Subcutaneous adipose tissue (tissue), 4 donors: Measurements from ENCODE around the gene ZNF396. TPM values are rescaled to one million over a fixed set of nuclear protein-coding genes. Genes with fewer than 3 reads are reported as not detected.

Experiments used
- total RNA-seq, 4 donors: library from RNA; depleted of rRNA; stranded (reverse); fragments of >200 nt; gene quantifications; one replicate each; pipeline ENCODE4 v1.1.0, GENCODE V29; 2016
- TF ChIP-seq, protein P1 (sequence below): fragments of 450-650 bp; IDR thresholded peaks from one replicate; pipeline ENCODE4 v1.5.1; 2016; ENCODE audit warnings: low read depth, mild to moderate bottlenecking, control low read depth, antibody characterized with exemption, moderate library complexity

Gene ZNF396
- total RNA-seq, 4 donors from 2014 or later, result 1.5 to 4.2 (median 2.5) TPM

DNA sequence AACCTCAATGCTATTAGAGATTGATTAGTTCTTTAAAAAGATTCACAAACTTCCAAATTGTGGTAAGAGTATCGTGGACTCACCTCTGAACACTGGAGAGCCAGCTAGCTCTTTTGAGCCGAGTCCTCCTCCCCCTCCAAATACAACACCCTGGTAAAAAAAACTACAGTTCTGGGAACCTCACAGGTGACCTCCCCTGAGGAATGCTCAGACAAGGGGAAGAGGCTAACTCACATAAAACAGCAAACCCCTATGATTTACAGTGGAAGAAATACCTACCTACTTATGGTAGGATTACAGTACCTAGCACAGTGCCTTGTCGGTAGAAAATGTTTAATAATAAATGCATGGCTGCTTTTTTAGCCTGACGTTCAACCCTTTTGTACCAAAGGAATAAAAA lies 41.3 kb downstream of the ZNF396 start:
- TF ChIP-seq, protein P1, sequence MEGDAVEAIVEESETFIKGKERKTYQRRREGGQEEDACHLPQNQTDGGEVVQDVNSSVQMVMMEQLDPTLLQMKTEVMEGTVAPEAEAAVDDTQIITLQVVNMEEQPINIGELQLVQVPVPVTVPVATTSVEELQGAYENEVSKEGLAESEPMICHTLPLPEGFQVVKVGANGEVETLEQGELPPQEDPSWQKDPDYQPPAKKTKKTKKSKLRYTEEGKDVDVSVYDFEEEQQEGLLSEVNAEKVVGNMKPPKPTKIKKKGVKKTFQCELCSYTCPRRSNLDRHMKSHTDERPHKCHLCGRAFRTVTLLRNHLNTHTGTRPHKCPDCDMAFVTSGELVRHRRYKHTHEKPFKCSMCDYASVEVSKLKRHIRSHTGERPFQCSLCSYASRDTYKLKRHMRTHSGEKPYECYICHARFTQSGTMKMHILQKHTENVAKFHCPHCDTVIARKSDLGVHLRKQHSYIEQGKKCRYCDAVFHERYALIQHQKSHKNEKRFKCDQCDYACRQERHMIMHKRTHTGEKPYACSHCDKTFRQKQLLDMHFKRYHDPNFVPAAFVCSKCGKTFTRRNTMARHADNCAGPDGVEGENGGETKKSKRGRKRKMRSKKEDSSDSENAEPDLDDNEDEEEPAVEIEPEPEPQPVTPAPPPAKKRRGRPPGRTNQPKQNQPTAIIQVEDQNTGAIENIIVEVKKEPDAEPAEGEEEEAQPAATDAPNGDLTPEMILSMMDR, result no peak

DNA sequence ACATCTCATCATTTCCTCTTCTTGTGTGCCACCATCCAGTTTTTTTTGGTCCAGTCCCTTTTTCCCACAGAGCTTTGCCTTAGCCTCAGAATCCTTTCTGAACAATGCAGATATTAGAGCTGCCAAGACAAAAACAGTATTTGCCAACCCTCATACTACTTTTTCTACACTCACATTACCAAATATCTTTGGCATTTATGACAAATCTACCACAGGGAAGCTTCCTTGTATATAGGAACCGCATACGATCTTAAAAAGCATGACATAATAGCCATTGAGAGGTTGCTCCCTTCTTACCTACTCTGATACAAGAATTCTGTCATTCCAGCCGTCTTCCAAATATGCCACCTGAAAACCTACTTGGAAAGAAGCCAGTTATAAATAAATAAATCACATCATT lies 42.3 kb downstream of the ZNF396 start:
- TF ChIP-seq, protein P1, result no peak

DNA sequence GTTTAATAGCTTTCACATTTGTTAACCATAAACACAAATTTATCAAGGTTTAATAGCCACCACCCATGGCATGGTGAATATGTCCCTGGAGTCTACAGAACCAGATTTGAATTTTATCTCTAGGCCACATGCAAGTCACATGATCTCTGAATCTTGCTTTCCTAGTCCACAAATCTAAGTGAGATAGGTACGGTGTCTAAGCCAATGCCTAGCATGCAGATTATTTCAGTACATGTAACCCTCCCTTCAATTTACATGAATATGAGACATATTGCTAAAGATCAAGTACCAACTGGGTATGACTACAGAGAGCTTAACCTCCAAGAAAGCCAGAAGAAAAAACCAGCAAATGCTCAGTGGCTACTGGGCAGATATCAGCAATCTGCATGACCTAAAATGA lies 42.9 kb downstream of the ZNF396 start:
- TF ChIP-seq, protein P1, result no peak

DNA sequence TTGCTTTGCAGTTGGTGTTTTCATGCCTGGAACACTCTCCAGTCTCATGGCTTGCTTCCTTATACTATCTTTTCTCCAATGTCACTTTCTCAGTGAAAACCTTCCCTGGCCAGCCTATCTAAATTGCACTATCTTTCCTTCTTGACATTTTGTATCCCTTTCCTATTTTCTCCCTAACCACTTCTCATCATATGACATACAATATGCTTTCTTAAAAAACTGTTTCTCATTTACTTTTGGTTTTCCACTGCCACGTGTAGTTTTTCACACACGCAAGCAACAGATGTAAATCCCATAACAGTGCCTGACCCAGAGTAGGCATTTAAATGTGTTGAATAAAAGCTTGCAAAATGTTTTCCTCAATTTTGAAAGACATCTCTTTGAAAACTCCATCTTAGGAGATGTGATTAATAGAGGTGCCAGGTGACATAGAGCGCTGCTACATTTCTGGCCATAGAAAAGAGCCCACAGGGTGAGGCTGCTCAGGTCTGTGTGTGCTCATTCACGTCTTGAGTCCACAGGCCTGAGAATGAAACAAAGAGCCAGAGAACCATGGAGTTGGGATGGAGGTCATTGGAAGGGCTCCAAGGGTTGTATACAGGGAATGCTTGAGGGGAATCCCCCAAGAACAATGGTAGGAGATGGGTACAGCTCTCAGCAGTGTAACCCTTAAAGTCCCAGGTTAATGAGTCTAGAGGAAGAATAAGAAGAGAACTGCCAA lies 45.6 kb downstream of the ZNF396 start:
- TF ChIP-seq, protein P1, result no peak

DNA sequence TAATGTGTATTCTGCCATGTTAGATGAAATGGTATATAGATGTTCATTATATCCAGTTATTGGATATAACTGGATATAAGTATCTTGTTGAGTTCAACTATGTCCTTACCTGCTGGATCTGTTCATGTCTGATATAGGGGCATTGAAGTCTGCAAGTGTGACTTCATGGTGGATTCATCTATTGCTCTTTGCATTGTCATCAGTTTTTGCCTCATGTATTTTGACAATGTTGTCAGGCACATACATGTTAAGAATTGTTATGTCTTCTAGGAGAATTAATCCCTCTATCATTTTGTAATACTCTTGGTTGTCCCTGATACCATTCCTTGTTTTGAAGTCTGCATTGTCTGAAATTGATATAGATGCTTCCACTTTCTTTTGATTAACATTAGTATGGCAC lies 48.3 kb downstream of the ZNF396 start:
- TF ChIP-seq, protein P1, result no peak

DNA sequence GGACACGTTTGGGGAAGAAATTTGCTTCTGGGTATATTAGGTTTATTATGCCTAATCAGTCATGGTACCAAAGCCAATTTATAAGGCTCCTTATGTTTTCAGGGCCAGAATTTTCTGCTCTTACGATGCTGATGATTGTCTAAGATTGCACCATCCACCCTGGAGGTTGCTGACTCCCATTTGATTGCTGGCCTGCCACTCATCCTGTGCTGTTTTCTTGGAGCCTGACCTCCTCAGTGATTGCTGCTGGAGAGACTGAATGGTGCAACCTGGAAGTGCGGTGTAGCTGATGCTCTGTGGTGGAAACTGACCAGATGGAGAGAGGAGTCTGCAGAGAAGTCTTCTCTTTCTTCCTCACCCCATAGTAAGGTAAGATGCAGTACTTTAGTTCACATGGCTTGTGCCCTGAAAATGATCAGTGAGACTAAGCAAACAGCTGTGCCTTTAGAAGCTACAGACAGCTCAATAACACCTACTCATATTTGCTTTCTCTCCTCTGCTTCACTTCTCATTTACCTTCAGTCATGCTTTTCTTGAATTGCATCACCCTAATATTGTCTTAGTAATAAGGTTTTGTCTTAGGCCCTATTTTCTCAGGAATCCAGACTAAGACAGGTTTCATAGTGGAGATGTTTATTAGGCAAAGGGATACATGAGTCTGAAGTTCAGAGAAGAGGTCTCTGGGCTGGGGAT lies 50.3 kb downstream of the ZNF396 start:
- TF ChIP-seq, protein P1, result no peak

DNA sequence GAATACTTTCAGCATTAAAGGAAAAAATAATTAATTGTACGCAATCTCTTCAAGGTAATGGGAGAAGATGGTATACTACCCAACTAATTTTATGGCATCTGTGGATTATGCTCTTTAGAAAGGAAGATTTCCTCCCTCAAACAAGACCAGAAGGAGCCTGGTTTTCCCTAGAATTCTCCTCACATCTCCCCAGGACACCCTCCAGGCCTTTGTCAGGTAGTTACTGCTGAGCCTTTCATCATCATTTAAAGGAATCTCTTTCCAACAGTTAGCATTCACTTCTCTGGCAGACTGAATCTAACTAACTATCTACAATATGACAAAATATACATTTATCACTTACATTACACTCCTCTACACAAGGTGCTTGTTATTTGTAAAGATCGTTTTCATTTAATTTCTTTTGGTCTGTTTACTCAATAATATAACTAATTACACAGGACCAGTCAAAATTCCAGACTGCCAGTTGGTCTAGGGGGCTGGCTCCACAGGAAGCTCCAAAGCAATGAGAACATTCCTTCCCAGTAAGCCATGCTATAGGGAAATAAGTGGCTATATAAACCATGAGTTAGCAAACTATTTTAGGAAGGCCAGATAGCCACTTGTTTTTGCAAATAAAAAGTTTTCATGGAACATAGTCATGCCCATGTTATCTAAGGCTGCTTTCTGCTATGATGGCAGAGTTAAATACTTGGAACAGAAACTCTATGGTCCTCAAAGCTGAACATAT lies 52.0 kb downstream of the ZNF396 start:
- TF ChIP-seq, protein P1, result no peak
